Osteocyte (in vitro differentiated cells): ENCODE data around the gene CALD1. TPM values are rescaled to one million over a fixed set of nuclear protein-coding genes. Genes with fewer than 3 reads are reported as not detected.

Experiments used
- DNase-seq: peaks from one replicate; pipeline ENCODE4 v3.0.0; 2021; ENCODE audit warnings: mixed read lengths; ENCODE audit not compliant: unreplicated experiment; ENCODE audit errors: extremely low spot score
- H3K27ac Mint-ChIP-seq: one replicate; pipeline ENCODE4 v1.8.0; 2021; ENCODE audit warnings: mild to moderate bottlenecking, mixed read lengths; ENCODE audit not compliant: unreplicated experiment
- H3K27me3 Mint-ChIP-seq: one replicate; pipeline ENCODE4 v1.8.0; 2021; ENCODE audit warnings: mixed read lengths; ENCODE audit not compliant: unreplicated experiment
- H3K36me3 Mint-ChIP-seq: one replicate; pipeline ENCODE4 v1.8.0; 2021; ENCODE audit warnings: mixed read lengths; ENCODE audit not compliant: unreplicated experiment
- H3K4me1 Mint-ChIP-seq: one replicate; pipeline ENCODE4 v1.8.0; 2021; ENCODE audit warnings: mixed read lengths; ENCODE audit not compliant: unreplicated experiment
- H3K4me3 Mint-ChIP-seq: one replicate; pipeline ENCODE4 v1.8.0; 2021; ENCODE audit warnings: mild to moderate bottlenecking, moderate library complexity, mixed read lengths; ENCODE audit not compliant: unreplicated experiment
- H3K9me3 Mint-ChIP-seq: one replicate; pipeline ENCODE4 v1.8.0; 2021; ENCODE audit warnings: mixed read lengths; ENCODE audit not compliant: unreplicated experiment
- total RNA-seq: library from RNA; stranded (reverse); gene quantifications from 2 replicates; pipeline ENCODE4 v1.2.1, GENCODE V29; 2021
- TF ChIP-seq, protein P1 (sequence below): fragments of 200-600 bp; sonication (generic); IDR thresholded peaks from 2 replicates; pipeline ENCODE4 v1.5.0; 2021; ENCODE audit warnings: antibody characterized with exemption, mild to moderate bottlenecking, moderate library complexity

The CALD1 gene
- total RNA-seq, 1 donor from 2014 or later, result 807 TPM

DNA sequence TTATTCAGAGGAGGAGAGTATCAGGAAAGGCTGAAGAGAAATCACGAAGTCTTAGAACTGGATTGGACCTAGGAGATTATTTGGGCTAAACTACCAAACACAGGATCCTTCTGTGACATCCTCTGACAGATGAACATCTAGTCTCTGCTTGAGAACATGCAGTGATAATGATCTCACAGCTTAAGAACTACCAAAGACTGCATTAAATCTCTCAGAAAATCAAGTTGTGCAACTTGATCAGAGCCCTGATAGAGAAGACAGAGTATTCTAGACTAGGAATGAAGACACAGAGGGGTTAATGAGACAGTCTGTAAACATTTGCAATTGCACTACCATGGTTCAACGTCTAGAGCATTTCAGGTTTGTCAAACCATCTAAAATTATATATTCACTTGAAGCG is 169.7 kb downstream of the CALD1 start:
- Mint-ChIP-seq H3K9me3 (no peaks in the 10 kb centered on the region), H3K4me1 (peaks cover 34% of the 10 kb centered on the region), H3K36me3 (peaks cover 65% of the 10 kb centered on the region), H3K4me3 (no peak overlapping the region), H3K27ac (peak overlapping the region; percentile 66), H3K27me3 (no peaks in the 10 kb centered on the region)
- DNase-seq, result no peak
- TF ChIP-seq, protein P1, sequence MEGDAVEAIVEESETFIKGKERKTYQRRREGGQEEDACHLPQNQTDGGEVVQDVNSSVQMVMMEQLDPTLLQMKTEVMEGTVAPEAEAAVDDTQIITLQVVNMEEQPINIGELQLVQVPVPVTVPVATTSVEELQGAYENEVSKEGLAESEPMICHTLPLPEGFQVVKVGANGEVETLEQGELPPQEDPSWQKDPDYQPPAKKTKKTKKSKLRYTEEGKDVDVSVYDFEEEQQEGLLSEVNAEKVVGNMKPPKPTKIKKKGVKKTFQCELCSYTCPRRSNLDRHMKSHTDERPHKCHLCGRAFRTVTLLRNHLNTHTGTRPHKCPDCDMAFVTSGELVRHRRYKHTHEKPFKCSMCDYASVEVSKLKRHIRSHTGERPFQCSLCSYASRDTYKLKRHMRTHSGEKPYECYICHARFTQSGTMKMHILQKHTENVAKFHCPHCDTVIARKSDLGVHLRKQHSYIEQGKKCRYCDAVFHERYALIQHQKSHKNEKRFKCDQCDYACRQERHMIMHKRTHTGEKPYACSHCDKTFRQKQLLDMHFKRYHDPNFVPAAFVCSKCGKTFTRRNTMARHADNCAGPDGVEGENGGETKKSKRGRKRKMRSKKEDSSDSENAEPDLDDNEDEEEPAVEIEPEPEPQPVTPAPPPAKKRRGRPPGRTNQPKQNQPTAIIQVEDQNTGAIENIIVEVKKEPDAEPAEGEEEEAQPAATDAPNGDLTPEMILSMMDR, result no peak

GRCh38 chr7:134954197-134955082 is 175.0 kb downstream of the CALD1 start:
- DNase-seq, result no peak
- no peaks in the 10 kb centered on the region for H3K27me3 Mint-ChIP-seq
- H3K4me1 Mint-ChIP-seq, result peaks cover 6% of the 10 kb centered on the region
- peaks cover 70% of the 10 kb centered on the region for H3K36me3 Mint-ChIP-seq
- no peaks in the 10 kb centered on the region for H3K9me3 Mint-ChIP-seq
- H3K27ac Mint-ChIP-seq, result peak overlapping the region; percentile 25
- TF ChIP-seq, protein P1, result peak; percentile 60
- no peak overlapping the region for H3K4me3 Mint-ChIP-seq

DNA sequence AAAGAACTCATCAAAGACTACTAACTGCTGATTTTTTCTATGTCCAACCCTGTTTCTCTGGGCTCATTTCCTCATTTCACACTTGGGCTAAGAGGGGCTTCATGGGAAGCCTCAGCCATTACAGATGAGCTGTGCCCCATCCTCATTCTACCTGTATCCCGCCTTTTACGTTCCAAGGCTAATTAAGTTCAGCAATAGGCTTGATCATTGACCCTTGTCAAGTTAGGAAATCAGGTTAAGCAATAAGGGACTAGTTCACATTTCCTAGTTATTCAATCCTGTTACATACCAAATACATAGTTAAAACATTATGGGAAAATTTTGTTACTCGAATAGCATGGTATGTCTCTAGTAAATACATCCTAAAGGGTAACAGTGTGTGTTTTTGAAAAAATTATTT is 177.6 kb downstream of the CALD1 start:
- no peaks in the 10 kb centered on the region for H3K27me3 Mint-ChIP-seq
- H3K4me3 Mint-ChIP-seq, result no peak overlapping the region
- TF ChIP-seq, protein P1, result no peak
- H3K36me3 Mint-ChIP-seq, result peaks cover 68% of the 10 kb centered on the region
- peaks cover 1% of the 10 kb centered on the region for H3K4me1 Mint-ChIP-seq
- no peak for DNase-seq
- H3K9me3 Mint-ChIP-seq, result no peaks in the 10 kb centered on the region
- no peak overlapping the region for H3K27ac Mint-ChIP-seq

- Mint-ChIP-seq H3K9me3 (no peaks in the 10 kb centered on the region), H3K4me3 (no peak overlapping the region), H3K27ac (no peak overlapping the region), H3K27me3 (no peaks in the 10 kb centered on the region), H3K4me1 (no peaks in the 10 kb centered on the region), H3K36me3 (peaks cover 82% of the 10 kb centered on the region)
- DNase-seq, result no peak
- TF ChIP-seq, protein P1, result no peak
These were observed 180.4 kb downstream of the CALD1 start for GRCh38 chr7:134959810-134960209.

GRCh38 chr7:134962270-134962780 is 182.9 kb downstream of the CALD1 start:
- Mint-ChIP-seq H3K4me1 (no peaks in the 10 kb centered on the region), H3K9me3 (no peaks in the 10 kb centered on the region), H3K4me3 (no peak overlapping the region), H3K27ac (no peak overlapping the region), H3K36me3 (peaks cover 81% of the 10 kb centered on the region), H3K27me3 (no peaks in the 10 kb centered on the region)
- no peak for DNase-seq
- TF ChIP-seq, protein P1, result peak; percentile 17
